ENCODE measurements around the gene MAMLD1. TPM values are rescaled to one million over a fixed set of nuclear protein-coding genes. Genes with fewer than 3 reads are reported as not detected.

The MAMLD1 gene
- total and polyA plus RNA-seq, 9 of the 15 experiments (the other 6 are each of a cell fraction or from before 2014, with no cell fraction given) = 0.12 to 0.18 TPM; not detected in 7

- no peak for FAIRE-seq
- no peaks in the 10 kb centered on the region for H3K4me1 ChIP-seq (replicated peaks in 1 of 2; ENCODE audit: control insufficient read depth in 2 of 2, insufficient read depth in 2 of 2, low read length in 2 of 2)
- H3K4me3 ChIP-seq = no peak overlapping the region
- H3K27ac ChIP-seq (ENCODE audit: extremely low read depth, low read depth, low read length) = no peak overlapping the region
- in situ Hi-C loops (cut with MboI) (no loop called here), intact Hi-C loops (cut with micrococcal nuclease) (loop anchor here (10.0 kb wide), 2 partner anchors 139 to 239 kb away; no protein-coding TSS in a partner anchor)
- no peak for ATAC-seq
- WGBS (ENCODE audit: insufficient coverage, low coverage, missing lambda C conversion rate) = 5% methylated on average over 2 of the region's 2 CpGs
- no peaks in the 10 kb centered on the region for H3K9me3 ChIP-seq (replicated peaks; ENCODE audit: control insufficient read depth, insufficient read depth, low read depth, low read length)
- no peaks in the 10 kb centered on the region for H3K36me3 ChIP-seq (ENCODE audit: control insufficient read depth, insufficient read depth, low read length)
- H2AFZ ChIP-seq (ENCODE audit: low read depth, low read length) = no peak overlapping the region
- H3K27me3 ChIP-seq (ENCODE audit: control insufficient read depth in 2 of 2, insufficient read depth in 2 of 2, low read length in 2 of 2) = no peaks in the 10 kb centered on the region
- ChIA-PET POLR2A (no interaction called here), CTCF (ENCODE audit: low intra/inter-chr PET ratio) (no interaction called here)
- no TSS peak for BruUV-seq (replicated peaks)
- no peak for DNase-seq (ENCODE audit: extremely low read depth in 1 of 4, low spot score in 3 of 4)
- H3K79me2 ChIP-seq (ENCODE audit: control insufficient read depth, insufficient read depth, low read length) = no peaks in the 10 kb centered on the region
- no peak overlapping the region for H3K9ac ChIP-seq (ENCODE audit: insufficient read depth in 1 of 2, low read depth in 2 of 2, low read length in 2 of 2)
- no peaks in the 10 kb centered on the region for H3K9me1 ChIP-seq (ENCODE audit: control insufficient read depth, insufficient read depth, low read length)
- H3K4me2 ChIP-seq (ENCODE audit: insufficient read depth, low read length) = no peak overlapping the region
- H4K20me1 ChIP-seq (replicated peaks; ENCODE audit: control insufficient read depth, insufficient read depth, low read length) = no peaks in the 10 kb centered on the region
- TF ChIP-seq SP2 (IDR thresholded peaks at IDR 0.05; ENCODE audit: extremely low read depth, low read depth, low read length, poor library complexity, severe bottlenecking) (no peak), JUNB (CRISPR knock-in tag; conservative IDR thresholded peaks at IDR 0.05) (no peak), SPI1 (IDR thresholded peaks at IDR 0.05; ENCODE audit: borderline replicate concordance, low read depth, low read length) (no peak), SREBF2 (CRISPR knock-in tag; IDR thresholded peaks at IDR 0.05) (no peak), DMBX1 (CRISPR knock-in tag; IDR thresholded peaks at IDR 0.05; ENCODE audit: borderline replicate concordance) (no peak), CGGBP1 (CRISPR knock-in tag; IDR thresholded peaks at IDR 0.05) (no peak), LARP7 (IDR thresholded peaks at IDR 0.05) (no peak), ZBTB33 (CRISPR knock-in tag; IDR thresholded peaks at IDR 0.05) (no peak), TGIF2 (CRISPR knock-in tag; IDR thresholded peaks at IDR 0.05) (no peak), PCBP2 (IDR thresholded peaks at IDR 0.05; ENCODE audit: low read depth, low read length, poor library complexity, severe bottlenecking) (no peak)
- TF ChIP-seq, protein P1, sequence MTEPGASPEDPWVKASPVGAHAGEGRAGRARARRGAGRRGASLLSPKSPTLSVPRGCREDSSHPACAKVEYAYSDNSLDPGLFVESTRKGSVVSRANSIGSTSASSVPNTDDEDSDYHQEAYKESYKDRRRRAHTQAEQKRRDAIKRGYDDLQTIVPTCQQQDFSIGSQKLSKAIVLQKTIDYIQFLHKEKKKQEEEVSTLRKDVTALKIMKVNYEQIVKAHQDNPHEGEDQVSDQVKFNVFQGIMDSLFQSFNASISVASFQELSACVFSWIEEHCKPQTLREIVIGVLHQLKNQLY (CRISPR knock-in tag; conservative IDR thresholded peaks at IDR 0.05) = no peak
- TF ChIP-seq, protein P2, sequence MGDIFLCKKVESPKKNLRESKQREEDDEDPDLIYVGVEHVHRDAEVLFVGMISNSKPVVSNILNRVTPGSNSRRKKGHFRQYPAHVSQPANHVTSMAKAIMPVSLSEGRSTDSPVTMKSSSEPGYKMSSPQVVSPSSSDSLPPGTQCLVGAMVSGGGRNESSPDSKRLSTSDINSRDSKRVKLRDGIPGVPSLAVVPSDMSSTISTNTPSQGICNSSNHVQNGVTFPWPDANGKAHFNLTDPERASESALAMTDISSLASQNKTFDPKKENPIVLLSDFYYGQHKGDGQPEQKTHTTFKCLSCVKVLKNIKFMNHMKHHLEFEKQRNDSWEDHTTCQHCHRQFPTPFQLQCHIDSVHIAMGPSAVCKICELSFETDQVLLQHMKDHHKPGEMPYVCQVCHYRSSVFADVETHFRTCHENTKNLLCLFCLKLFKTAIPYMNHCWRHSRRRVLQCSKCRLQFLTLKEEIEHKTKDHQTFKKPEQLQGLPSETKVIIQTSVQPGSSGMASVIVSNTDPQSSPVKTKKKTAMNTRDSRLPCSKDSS (IDR thresholded peaks at IDR 0.05; ENCODE audit: low read depth, partially characterized antibody) = no peak
- TF ChIP-seq, protein P3, sequence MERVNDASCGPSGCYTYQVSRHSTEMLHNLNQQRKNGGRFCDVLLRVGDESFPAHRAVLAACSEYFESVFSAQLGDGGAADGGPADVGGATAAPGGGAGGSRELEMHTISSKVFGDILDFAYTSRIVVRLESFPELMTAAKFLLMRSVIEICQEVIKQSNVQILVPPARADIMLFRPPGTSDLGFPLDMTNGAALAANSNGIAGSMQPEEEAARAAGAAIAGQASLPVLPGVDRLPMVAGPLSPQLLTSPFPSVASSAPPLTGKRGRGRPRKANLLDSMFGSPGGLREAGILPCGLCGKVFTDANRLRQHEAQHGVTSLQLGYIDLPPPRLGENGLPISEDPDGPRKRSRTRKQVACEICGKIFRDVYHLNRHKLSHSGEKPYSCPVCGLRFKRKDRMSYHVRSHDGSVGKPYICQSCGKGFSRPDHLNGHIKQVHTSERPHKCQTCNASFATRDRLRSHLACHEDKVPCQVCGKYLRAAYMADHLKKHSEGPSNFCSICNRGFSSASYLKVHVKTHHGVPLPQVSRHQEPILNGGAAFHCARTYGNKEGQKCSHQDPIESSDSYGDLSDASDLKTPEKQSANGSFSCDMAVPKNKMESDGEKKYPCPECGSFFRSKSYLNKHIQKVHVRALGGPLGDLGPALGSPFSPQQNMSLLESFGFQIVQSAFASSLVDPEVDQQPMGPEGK (CRISPR knock-in tag; IDR thresholded peaks at IDR 0.05; ENCODE audit: borderline replicate concordance) = no peak
These were observed 83.0 kb downstream of the MAMLD1 start for GRCh38 chrX:150446151-150446550.

All from K562 (cell line).